HG03196 (cell line): Measurements from ENCODE around the gene FURIN.
"Not testable (repeated sequence)": the region's sequence is repeated elsewhere in the genome, so short reads cannot be mapped to it uniquely, and the experiment has no call there.

Experiments
- ATAC-seq: cut with Tn5 transposase; IDR thresholded peaks from one replicate; pipeline ENCODE4 v1.9.1; 2021; ENCODE audit not compliant: unreplicated experiment

Gene FURIN

GRCh38 chr15:90901175-90902039 lies 33.0 kb downstream of the FURIN start:
- ATAC-seq: no peak

- peak; percentile 59 for ATAC-seq
Measured at GRCh38 chr15:90902040-90902839, 33.9 kb downstream of the FURIN start.

GRCh38 chr15:90902840-90903732 lies 34.7 kb downstream of the FURIN start, which contains the start of gene MAN2A2:
MAN2A2 (plus strand) TSS chr15:90903302; CDS start chr15:90904208, 906 bp downstream.
- peak; percentile 63 for ATAC-seq

- ATAC-seq: no peak
Measured at GRCh38 chr15:90903733-90904536, 35.5 kb downstream of the FURIN start.

DNA sequence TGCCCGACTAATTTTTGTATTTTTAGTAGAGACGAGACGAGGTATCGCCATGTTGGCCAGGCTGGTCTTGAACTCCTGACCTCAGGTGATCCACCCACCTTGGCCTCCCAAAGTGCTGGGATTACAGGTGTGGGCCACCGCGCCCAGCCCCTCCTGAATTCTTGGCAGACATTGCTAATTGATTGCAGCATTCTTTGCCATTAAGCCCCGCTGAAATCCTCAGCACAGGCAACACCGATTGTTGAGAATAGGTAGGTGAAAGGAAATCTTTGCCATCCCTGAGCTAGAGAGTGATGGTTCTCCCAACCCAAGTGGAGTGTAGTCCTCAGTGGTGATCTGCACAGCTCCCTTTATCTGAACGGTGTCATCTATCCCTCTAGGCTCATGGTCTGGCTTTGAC lies 36.4 kb downstream of the FURIN start:
- ATAC-seq: no peak

- no peak for ATAC-seq
Measured at GRCh38 chr15:90905306-90906180, 37.2 kb downstream of the FURIN start.

DNA sequence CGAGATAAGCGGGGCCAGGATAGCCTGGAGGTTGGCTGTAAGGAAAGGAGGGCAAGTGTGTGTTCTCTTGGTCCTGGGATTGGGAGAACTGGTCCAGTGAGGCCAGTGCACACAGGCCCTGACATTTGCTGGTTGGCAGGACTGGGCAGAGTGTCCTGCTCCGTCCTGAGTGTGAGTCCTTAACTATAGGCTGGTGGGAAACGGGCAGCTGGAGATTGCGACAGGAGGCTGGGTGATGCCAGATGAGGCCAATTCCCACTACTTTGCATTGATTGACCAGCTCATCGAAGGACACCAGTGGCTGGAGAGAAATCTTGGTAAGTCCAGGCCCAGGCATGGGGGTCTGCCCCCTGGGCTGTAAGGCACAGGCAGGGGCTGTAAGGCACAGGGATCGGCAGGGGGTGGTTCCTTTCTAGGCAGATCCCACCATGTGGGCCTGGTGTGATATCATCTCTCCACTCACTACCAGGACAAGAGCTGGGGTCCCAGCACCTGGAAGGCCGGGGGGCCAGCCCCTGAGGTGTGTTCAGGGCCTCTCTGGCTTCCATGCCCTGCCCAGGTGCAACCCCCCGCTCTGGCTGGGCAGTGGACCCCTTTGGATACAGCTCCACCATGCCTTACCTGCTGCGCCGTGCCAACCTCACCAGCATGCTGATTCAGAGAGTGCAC lies 37.9 kb downstream of the FURIN start:
- ATAC-seq: no peak

GRCh38 chr15:90907051-90907660 lies 38.8 kb downstream of the FURIN start:
- no peak for ATAC-seq

DNA sequence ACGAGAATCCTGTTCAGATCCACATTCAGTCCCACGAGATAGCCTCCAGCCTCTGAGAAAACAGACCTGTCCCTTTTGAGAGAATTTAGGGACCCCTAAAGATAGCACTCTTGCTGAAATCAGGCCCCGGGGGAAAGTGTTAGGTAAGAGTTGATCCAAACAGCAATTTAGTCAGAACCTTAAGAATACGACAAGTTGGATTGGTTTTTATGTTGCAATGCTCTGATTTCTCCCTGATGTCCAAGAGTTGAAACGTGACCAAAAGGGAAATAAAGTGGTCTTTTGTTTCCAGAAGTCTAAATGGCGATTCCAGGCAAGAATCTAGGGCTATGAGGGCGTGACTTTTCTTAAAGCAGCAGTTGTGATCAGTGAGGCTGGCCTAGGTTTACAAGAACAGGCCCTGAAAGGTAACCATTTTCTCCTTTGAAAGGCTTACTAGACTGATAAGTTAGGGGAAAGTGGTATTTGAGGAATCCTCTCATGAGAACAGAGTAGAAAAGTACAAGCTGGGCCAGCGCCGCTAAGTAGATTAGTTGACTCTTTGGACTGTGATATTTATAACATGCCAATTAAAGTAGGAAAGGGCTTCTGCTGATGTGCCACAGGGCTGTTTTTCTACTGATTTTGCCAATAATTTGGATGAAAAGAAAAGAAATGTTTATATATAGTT lies 39.6 kb downstream of the FURIN start:
- ATAC-seq: no peak

DNA sequence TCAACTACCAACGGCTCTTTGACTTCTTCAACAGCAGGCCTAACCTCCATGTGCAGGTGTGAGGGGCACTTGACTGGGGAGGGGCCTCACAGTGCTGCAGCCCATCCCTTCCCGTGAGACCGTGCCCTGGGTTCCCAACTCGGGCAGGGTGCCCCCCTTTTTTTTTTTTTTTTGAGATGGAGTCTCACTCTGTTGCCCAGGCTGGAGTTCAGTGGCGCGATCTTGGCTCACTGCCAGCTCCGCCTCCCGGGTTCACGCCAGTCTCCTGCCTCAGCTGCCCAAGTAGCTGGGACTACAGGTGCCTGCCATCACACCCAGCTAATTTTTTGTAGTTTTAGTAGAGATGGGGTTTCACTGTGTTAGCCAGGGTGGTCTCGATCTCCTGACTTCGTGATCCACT lies 41.1 kb downstream of the FURIN start:
- ATAC-seq: not testable (repeated sequence)

- ATAC-seq: no peak
Measured at GRCh38 chr15:90909976-90910375, 41.6 kb downstream of the FURIN start.

GRCh38 chr15:90910441-90911301 lies 42.3 kb downstream of the FURIN start:
- ATAC-seq: no peak

GRCh38 chr15:90911302-90911623 lies 42.9 kb downstream of the FURIN start:
- no peak for ATAC-seq

DNA sequence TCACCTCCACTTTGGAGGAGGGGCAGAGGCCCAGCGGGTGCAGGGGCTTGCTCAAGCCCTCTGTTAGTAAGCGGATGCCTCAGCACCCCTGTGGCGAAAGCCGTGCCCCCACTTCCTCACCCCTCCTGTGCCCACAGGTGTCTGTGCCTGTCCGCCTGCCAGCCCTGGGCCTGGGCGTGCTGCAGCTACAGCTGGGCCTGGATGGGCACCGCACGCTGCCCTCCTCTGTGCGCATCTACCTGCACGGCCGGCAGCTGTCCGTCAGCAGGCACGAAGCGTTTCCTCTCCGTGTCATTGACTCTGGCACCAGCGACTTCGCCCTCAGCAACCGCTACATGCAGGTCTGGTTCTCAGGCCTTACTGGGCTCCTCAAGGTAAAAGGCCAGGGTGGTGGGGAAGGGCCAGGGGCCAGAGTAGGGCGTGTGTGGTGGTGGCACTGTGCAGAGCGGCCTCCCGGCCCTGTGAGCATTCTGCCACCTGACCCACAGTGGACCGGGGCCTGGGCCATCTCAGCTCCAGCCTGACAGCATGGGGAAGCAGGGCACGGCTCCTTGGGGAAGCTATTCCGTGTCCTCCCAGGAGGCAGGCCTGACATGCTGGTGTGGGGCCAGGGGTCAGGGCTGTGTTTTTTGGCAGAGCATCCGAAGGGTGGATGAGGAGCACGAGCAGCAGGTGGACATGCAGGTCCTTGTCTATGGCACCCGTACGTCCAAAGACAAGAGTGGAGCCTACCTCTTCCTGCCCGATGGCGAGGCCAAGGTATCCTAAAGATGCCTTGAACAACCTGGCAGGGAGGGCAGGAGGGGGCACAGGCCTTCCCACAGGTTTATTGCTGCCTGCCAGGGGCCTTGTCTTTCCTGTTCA lies 43.8 kb downstream of the FURIN start:
- no peak for ATAC-seq

DNA sequence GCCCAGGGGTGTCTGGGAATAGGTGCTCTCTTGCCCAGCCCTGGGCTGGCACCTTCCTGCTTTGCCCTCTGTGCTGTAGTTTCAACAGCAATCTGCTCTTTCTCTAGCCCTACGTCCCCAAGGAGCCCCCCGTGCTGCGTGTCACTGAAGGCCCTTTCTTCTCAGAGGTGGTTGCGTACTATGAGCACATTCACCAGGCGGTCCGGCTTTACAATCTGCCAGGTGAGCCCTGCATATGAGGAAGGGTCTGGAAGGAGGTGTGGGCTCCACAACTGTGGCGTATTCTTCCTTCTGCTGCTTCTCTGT lies 44.3 kb downstream of the FURIN start:
- ATAC-seq: no peak

DNA sequence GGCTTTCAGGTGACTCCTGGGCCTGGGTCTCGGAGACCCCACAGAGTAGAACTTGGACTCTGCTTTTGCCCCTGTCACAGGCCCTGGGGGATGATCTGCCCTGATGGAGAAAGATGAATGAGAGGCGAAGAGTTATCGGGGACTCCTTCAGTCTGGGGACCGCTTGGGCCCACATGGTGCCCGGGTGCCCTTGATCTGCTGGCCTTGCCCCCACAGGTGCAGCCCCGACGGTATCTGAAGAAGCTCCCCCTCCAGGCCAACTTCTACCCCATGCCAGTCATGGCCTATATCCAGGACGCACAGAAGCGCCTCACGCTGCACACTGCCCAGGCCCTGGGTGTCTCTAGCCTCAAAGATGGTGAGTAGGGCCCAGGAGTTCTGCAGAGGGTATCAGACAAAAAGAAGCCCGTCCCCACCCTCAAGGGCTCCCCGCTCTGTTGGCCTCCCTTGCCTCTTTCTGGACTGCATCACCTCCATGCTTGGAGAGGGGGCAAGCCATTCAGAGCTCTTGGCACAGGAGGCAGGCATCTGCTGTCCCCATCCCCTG lies 45.1 kb downstream of the FURIN start:
- no peak for ATAC-seq
